Central memory CD8-positive, alpha-beta T cell (primary cell): ENCODE measurements around the gene CADM4.

Experiments used
- ATAC-seq: fragments of 150-1000 bp; cut with Tn5 transposase; replicated peaks from 2 replicates; pipeline ENCODE4 v1.10.0; 2022; ENCODE audit warnings: mild to moderate bottlenecking, moderate FRiP score, moderate number of reproducible peaks; ENCODE audit not compliant: poor library complexity, severe bottlenecking; ENCODE audit errors: extremely low read depth
- DNase-seq, 2 donors: peaks; one replicate each; pipeline ENCODE4 v3.0.0; 2021; ENCODE audit warnings: low spot score in 2 of 2
- H3K27ac Mint-ChIP-seq: one replicate; pipeline ENCODE4 v1.8.0; 2022; ENCODE audit warnings: low read depth, mild to moderate bottlenecking, moderate library complexity, mixed read lengths
- H3K27me3 Mint-ChIP-seq: one replicate; pipeline ENCODE4 v1.8.0; 2022; ENCODE audit warnings: mixed read lengths
- H3K36me3 Mint-ChIP-seq: one replicate; pipeline ENCODE4 v1.8.0; 2022; ENCODE audit warnings: mild to moderate bottlenecking, moderate library complexity, mixed read lengths; ENCODE audit not compliant: insufficient read depth
- H3K4me1 Mint-ChIP-seq: one replicate; pipeline ENCODE4 v1.8.0; 2022; ENCODE audit warnings: mixed read lengths
- H3K4me3 Mint-ChIP-seq: one replicate; pipeline ENCODE4 v1.8.0; 2022; ENCODE audit warnings: mild to moderate bottlenecking, moderate library complexity, mixed read lengths
- H3K9me3 Mint-ChIP-seq: one replicate; pipeline ENCODE4 v1.8.0; 2022; ENCODE audit warnings: mixed read lengths

CADM4 gene

GRCh38 chr19:43575955-43576878 is 63.4 kb downstream of the CADM4 start:
- no peaks in the 10 kb centered on the region for H3K9me3 Mint-ChIP-seq
- H3K27ac Mint-ChIP-seq: peak overlapping the region; percentile 96
- peak overlapping the region; percentile 97 for H3K4me3 Mint-ChIP-seq
- H3K36me3 Mint-ChIP-seq: peaks cover 12% of the 10 kb centered on the region
- no peak for DNase-seq
- H3K4me1 Mint-ChIP-seq: peaks cover 32% of the 10 kb centered on the region
- ATAC-seq: no peak
- no peaks in the 10 kb centered on the region for H3K27me3 Mint-ChIP-seq

GRCh38 chr19:43575156-43575950 is 64.3 kb downstream of the CADM4 start, which contains the start of the genes PINLYP and XRCC1:
Gene PINLYP (plus strand): TSS chr19:43575801. CDS start chr19:43577192, 1,391 bp downstream.
Gene XRCC1 (minus strand): TSS chr19:43575527. CDS start chr19:43575458, 69 bp downstream.
- H3K27me3 Mint-ChIP-seq: no peaks in the 10 kb centered on the region
- peaks cover 37% of the 10 kb centered on the region for H3K4me1 Mint-ChIP-seq
- no peaks in the 10 kb centered on the region for H3K9me3 Mint-ChIP-seq
- peak within 1 kb of the TSS; percentile 96 for H3K27ac Mint-ChIP-seq
- DNase-seq: peak; percentile 86 to 95
- H3K36me3 Mint-ChIP-seq: peaks cover 12% of the 10 kb centered on the region
- ATAC-seq: peak; percentile 100
- peak within 1 kb of the TSS; percentile 97 for H3K4me3 Mint-ChIP-seq

GRCh38 chr19:43574424-43575155 is 65.1 kb downstream of the CADM4 start:
- no peak for ATAC-seq
- Mint-ChIP-seq H3K4me1 (peaks cover 38% of the 10 kb centered on the region), H3K27me3 (no peaks in the 10 kb centered on the region), H3K9me3 (no peaks in the 10 kb centered on the region), H3K27ac (peak overlapping the region; percentile 96), H3K4me3 (peak overlapping the region; percentile 97), H3K36me3 (peaks cover 12% of the 10 kb centered on the region)
- no peak for DNase-seq
